SHP77 (cell line): ENCODE results near the gene TBCD.

ENCODE experiments used
- DNase-seq, 2 experiments: peaks; one replicate each; lab custom pipeline; 2025; lab: John Stamatoyannopoulos, UW

TBCD gene

DNA sequence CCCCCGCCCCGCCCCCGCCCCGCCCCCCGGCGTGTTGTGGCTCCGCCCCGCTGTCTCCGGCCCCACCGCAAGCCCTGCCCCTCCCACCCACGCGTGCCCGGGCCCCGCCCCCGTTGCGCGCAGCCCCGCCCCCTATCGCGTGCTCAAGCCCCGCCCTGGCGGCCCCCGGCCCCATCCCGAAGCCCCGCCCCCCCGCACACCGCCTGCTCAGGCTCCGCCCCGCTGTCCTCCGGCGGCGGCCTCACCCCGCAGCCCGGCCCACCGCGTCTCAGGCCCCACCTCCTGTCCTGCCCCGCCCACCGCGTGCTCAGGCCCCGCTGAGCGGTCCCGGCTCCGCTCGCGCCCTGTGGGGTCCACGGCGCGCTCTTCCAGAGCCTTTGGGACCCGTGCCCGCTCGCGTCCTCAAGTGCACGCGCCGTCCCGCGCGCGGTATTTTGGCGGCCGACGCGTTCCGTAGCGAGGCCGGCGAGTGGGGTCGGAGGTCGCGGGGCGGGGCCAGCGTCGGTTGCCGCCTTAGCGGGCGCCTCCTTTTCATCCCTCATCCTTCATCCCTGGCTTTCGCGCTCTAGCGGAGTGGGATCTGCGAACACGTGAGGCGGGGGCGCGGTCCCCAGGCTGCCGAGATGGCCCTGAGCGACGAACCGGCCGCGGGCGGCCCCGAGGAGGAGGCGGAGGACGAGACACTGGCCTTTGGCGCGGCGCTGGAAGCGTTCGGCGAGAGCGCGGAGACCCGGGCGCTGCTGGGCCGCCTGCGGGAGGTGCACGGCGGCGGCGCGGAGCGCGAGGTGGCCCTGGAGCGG lies at the start of gene TBCD:
TBCD (plus strand) TSS at position 495 of the 800 bp plus-strand sequence; CDS start at position 624, 129 bp downstream.
- peak; percentile 87 to 97 for DNase-seq

DNA sequence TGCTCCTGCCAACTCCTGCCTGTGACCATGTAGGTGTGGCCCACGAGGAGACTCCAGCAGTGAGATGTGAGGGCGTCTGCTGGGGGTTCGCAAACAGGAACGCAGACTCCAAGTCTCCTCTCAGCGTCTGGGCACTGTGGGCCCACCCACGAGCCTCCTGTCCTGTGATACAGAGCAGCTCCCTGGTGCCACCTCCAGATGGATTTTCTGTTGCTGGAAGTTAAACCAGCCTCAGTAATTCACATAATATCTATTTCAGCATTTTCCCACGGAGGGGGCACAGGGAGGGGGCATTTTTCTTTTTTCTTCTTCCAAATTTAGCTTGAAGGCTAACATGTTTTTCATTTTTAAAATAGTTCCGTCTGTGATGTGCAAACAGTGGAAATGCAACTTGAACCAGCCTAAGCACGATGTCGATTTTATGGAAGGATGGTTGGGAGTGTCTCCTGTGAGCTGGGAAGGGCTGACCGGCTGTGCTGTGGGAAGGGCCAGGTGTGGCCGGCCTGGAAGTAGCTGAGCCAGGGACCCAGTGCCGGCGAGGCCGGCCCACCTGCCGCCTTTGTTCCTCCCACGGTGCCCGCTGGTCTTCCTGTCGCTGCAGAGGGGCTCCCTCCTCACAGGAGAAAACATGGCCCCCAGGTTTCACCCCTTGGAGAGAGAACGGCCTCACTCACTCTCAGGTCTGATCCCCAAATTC lies 49.5 kb upstream of the TBCD start:
- DNase-seq: peak in 1 of 2 experiments; percentile 45

DNA sequence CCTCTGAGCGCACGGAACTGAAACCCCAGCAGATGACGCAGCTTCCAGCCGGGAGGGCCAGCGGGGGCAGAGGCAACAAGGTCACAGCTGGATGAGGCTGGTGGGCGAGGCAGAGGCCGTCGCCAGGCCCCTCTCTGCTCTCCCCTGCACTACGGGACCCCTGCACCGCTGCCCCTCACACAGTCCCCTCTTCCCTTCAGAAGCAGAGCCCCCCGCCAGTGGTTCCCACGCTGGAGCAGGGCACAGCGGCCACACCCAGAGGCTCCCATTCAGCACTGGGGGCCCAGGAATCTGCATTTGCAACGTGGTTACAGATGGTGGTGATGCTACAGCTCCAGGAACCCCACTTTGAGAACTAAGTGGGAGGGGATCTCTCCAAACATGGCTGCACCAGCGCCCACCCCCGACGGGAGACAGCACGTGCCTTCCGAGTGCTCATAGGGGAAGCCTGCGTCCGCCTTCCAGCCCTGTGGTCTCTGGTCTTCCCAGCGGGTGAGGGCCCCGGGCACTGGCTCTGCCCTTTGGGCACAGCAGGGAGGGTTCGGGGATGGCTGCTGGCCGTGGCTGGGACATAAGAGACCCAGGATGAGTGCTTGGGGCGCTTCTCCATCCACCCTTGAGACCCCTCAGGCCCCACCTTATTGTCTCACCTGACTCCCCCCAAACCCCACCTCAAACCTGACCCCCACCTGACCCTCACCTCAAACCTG lies 48.7 kb upstream of the TBCD start:
- DNase-seq: no peak

DNA sequence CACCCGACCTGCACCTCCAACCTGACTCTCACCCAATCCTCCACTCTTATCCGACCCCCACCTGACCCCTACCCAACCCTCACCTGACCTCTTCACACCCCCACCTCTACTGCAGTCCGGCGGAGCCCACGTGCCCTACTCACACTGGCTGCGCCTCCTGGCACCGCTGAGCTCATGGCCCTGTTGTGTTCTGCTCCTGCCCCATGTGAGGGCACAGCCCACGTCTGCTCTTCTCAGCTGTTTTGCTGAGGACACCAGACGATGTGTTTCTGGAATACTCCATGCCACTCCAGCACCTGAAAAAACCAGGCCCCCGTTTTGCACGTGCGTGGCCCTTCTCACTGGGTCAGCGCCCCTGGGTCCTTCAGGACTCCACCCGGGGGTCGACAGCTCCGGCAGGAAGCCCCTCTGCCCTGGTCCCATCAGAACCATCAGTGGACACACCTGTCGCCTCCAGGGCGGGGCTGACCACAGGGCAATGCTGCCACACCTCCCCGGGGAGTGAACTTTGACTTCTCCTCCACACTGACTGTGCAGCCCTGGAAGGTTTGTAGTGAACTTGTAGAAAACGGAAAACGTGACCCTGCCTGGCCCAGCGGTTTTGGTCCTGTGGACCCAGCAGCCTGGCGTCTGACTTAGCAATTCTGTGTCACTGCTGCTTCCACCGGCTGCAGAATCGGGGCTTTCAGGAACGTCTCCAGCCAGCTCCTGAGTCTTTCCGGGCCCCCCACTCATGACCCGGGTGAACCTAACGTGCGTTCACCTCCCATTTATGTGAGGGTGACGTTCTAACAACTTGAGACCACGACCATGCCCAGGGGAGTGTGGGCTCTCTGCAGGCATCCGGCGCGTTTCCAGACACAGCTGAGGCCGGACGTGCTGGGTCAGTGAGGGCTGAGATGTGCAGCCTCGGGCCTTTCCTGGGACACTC lies 47.7 kb upstream of the TBCD start:
- no peak for DNase-seq

DNA sequence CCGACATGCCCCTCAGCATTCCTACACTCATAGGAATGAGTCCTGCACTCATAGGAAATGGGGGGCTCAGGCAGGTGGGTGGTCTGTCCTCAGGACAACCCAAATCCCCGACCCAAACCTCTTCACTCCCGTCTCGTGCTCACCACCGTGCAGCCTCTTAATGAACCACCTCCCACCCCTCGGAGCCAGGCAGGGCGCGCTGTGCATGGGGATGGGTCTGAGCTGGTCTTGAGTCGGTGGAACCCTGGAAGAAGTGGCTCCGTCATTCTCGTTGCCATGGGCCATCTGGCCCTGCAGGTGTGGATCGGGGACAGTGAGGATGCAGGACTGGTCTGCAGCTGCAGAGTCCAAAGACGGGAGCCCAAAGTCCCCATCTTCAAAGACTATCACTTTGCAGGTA lies 47.0 kb upstream of the TBCD start:
- DNase-seq: no peak

DNA sequence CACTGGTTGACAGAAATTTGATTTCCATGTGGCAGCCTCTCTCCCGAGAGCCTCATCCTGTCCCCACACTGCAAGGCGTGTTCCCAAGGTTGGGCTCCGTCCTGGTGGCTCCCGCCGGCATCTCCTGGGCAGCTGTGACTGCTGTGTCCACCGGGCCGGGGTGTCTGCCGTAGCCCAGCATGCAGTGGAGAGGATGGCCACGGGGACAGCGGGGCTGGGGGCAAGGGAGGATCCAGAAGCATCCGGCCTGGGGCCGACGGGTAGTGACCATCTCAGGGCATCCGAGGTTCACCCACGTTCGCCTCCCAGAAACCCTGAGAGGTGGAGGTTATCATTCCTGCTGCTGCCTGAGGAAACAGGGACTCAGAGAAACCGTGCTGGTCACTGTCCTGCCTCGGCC lies 46.1 kb upstream of the TBCD start:
- DNase-seq: no peak

DNA sequence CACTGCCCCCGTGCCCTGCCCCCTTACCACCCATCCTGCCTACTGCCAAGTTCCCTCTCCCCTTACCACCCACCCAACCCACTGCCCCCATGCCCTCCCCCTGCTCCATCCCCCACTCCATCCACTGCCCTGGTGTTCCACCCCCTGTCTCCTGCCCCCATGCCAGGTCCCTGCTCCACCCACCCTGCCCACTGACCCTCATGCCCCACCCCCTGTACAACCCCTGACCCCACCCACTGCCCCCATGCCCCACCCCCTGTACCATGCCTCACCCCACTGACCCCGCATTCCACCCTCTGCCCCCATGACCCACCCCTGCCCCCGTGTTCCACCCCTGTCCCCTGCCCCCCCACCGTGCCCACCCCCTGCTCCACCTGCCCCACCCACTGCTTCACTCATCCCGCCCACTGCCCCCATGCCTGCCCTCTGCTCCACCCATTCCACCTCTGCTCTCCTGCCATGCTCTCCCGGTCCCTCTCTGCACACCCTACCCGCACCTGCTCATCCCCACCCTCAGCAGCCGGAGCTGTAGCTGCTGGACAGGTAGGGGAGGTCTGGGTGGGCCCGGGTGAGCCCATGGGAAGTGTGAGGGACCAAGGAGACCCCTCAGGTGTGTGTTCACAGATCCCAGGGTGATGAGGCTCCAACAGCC lies 42.7 kb upstream of the TBCD start:
- no peak for DNase-seq

DNA sequence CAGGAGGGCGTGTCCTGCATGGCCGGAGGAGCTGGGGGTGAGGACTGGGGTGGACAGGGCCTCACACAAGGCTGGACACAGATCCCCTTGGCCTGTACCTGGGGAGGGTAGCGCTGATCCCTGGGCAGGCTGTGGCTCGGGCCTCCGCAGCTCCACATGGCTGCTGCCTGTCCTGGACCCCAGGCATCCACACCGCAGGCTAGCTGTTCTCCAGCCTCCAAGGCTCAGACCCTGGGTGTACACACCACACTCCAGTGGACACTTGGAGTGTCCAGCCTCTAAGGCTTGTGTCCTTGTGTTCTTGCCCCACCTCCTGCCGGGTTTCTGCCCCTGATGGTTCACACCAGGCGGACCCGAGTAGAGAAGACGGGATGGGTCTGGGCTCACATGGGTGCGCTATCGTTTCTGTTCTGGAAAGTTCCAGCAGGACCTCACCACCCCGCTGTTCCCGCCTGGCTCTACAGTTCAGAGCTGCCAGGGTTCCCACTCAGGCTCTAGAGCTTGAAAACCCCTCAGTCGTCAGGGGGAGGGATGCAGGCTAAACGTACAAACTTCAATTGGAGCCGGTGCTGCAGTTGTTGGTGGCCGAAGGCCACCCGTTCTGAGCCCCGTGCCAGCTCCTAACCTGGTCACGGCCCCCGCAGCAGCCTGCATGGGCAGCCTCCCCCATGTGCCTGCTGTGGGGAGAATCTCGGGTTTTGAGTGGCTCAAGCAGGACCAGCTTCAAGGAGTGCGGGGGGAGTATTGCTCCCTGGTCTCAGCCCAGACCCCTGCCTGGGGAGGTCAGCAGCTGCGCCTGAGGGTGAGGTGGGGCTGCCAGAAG lies 42.0 kb upstream of the TBCD start:
- DNase-seq: no peak

DNA sequence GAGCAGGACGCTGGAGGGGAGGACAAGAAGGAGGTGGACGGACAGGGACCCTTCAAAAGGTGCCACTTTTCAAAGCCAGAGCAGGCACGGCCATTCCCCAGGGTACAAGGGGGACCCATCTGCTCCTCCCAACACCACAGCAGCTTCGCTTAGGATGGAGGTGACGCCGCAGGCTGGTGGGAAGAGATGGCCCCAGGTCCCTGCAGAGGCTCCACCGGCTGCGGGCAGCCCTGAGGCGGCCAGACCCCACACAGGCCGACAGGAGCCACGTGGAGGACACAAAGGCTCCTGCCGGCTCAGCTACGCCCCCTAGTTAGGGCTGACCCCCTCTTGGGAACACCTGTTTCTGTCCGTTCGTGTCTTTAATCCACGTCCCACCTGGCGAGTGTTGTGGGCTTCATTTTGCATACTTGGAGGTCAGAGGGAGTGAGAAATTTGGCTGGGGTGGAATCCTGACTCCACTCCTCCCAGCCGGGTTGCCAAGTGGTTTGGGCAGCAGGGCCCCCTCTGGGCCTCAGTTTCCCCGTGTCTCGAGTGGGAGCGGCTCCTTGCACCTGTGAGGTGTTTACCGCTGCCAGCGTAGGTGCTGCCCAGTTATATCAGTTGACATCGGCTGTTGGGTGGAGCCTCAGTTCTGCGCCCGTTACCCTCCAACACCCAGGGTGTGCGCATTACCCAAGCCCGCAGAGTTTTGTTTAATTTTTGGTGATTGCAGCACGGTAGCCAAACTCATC lies 41.2 kb upstream of the TBCD start:
- DNase-seq: no peak

DNA sequence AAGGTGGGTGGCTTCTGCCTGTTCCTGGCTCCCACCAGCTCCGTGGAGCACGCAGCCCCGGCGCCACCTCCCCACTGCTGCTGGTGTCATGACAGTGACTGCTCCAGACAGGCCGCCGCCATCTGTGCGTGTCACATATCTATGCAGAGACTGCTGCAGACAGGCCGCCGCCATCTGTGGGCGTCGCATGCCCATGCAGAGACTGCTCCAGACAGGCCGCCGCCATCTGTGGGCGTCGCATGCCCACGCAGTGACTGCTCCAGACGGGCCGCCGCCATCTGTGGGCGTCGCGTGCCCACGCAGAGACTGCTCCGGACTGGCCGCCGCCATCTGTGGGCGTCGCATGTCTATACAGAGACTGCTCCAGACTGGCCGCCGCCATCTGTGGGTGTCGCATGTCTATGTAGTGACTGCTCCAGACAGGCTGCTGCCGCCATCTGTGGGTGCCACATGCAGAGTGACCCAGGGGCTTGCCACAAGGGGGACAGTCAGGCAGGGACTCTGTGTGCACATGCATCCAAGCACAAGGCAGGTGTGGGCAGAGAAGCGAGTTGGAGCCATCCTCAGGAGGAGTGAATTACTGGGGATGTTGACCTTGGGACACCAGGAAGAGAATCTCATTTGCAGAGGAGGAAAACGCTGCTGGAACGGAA lies 38.7 kb upstream of the TBCD start:
- DNase-seq: no peak

DNA sequence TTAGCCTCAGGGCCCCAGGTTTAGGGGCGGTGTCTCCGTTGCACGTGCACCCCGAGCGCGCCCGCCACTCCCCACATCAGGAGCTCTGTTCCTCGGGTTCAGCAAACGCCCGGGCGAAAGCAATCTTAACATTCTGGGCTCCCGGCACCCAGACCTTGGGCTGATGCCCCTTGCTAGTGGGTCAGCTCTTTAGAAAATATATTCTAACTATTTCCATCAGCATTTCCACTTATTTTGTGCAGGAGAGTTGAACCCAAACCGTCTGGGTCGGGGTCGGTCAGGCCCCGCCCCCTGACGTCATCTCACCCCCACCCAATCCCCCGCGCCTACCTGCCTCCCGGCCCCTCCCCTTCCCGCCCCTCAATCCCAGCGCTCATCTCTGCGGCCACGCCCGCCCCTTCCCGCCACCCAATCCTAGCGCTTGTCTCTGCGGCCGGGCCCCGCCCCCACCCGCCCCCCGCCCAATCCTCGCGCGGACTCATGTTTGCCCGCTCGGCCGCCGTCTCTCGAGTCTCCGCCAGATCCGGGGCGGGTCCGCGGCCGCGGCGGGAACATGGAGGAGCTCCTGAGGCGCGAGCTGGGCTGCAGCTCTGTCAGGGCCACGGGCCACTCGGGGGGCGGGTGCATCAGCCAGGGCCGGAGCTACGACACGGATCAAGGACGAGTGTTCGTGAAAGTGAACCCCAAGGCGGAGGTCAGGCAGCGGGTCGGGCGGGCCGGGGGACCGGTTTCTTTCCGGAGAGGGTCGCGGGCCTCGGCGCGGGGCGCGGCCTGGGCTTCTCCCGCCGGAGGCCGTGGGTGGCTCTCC lies 35.5 kb upstream of the TBCD start, which contains the start of gene FN3KRP:
FN3KRP (plus strand) TSS at position 504 of the 808 bp plus-strand sequence; CDS start at position 554, 50 bp downstream.
- peak; percentile 90 to 96 for DNase-seq

DNA sequence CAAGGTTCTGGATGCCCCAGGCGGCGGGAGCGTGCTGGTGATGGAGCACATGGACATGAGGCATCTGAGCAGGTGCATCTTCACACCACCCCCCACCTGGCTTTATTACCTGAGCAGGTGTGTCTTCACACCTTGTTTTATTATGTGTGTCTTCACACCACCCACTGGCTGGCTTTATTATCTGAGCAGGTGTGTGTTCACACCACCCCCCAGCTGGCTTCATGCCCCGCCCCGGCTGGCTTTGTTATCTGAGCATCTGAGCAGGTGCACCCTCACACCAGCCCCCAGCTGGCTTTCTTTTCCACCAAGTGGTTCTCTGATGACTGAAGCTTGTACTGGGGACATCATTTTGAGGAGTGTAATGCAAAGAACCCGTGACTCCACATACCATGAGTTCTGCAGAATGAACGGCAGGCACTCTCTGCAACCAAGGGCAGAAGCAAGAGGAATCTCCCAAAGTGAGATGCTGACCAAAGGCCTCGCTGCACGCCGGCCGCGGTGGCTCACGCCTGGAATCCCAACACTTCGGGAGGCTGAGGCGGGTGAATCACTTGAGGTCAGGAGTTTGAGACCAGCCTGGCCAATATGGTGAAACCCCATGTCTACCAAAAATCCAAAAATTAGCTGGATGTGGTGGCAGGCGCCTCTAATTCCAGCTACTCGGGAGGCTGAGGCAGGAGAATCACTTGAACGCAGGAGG lies 32.7 kb upstream of the TBCD start:
- DNase-seq: peak in 1 of 2 experiments; percentile 51

DNA sequence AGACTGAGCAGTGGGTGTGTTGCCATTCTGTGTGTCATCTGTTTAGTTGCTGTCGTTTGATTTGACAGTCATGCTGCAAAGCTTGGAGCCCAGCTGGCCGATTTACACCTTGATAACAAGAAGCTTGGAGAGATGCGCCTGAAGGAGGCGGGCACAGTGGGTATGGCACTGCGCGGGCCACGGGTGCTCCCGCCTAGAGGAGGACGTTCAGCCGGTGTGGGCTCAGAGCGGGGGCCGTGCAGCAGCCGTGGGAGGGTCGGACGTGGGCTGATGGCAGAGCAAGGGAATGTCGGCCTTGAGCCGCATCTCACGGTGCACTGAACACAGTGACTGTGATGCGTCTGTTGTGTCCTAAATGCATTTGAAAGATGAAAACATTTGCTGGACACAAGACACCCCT lies 31.7 kb upstream of the TBCD start:
- DNase-seq: no peak

DNA sequence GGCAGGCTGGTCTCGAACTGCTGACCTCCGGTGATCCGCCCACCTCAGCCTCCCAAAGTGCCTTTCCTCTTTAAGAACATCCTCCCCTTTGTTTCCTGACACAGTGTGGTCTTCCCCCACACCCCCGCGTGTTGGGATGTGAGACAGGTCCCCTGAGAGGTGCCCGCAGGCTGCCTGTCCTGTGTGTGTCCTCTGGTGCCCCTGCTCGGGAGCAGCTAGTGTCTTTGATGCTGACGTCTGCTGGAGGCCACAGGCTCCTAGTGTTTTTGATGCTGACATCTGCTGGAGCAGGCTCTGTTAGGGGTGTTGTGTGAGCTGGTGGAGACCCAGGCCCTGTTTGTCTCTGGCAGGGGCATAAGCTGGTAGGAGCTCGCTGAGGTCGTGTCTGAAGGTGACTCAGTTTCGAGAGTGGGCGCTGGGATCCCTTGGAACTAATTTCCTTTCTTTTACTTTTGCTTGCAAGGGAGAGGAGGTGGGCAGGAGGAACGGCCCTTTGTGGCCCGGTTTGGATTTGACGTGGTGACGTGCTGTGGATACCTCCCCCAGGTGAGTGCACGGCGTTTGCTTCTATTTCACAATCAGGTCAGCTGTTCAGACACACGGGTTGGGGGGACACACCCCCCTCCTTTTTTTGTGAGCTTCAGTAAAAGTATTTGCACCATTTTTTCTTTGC lies 29.4 kb upstream of the TBCD start:
- DNase-seq: no peak

DNA sequence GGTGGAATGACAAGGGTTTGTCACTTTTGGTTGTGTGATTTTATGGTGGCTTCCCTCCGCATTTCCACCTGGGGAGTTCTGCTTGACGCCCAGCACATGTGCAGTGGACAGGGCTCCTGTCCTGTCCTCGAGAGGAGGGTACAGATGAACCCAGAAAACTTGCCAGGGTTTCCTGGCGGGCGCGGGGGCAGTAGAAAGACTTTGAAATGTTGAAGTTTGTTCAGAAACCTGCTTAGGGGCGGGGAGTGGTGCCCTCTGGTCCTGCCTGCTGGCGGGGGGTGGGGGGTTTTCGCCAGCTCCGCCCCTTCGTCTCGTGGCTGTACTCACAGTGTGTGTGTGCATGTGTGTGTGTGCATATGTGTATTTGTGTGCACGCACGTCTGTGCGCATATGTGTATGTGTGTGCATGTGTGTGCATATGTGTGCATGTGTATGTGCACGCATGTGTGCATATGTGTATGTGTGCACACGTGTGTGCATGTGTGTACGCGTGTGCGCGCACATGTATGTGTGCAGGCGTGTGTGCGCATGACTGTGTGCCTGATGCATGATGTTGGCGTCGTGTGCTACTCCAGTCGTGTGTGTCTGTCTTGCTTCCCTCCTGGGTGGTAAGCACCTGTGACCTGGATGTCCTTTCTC lies 28.6 kb upstream of the TBCD start:
- no peak for DNase-seq

DNA sequence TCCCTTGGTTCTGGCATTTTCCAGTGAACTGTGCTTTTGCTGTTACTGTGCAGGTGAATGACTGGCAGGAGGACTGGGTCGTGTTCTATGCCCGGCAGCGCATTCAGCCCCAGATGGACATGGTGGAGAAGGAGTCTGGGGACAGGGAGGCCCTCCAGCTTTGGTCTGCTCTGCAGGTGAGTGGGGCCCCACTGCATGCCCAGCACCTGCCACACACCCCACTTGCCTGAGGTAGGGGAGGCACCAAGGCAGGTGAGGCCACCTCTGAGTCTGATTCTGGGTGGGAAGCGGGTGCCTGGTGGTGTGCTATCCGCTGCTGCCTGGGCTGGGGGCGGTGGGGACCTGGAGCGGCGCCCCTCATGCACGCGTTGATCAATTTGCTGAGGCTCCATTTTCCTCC lies 25.4 kb upstream of the TBCD start:
- no peak for DNase-seq
